IMR-90 (cell line): ENCODE measurements around the gene DVL1.

ENCODE experiments used
- BHLHE40 ChIP-seq: fragments of 150-350 bp; IDR thresholded peaks from 2 replicates; pipeline ENCODE4 v1.6.1; 2016; ENCODE audit warnings: mild to moderate bottlenecking, low read depth, low read length
- ELK1 ChIP-seq: fragments of 150-350 bp; IDR thresholded peaks from 2 replicates; pipeline ENCODE4 v1.6.1; 2016; ENCODE audit warnings: low read depth, mild to moderate bottlenecking, low read length, moderate library complexity, borderline replicate concordance
- MAFK ChIP-seq: IDR thresholded peaks from 2 replicates; pipeline ENCODE4 v1.6.1; 2012; ENCODE audit warnings: low read depth, low read length, improper control_type of control experiment
- MAZ ChIP-seq: IDR thresholded peaks from 2 replicates; pipeline ENCODE4 v1.6.1; 2012; ENCODE audit warnings: low read depth, mild to moderate bottlenecking, low read length, improper control_type of control experiment, moderate library complexity, borderline replicate concordance
- MXI1 ChIP-seq: IDR thresholded peaks from 2 replicates; pipeline ENCODE4 v1.6.1; 2012; ENCODE audit warnings: low read depth, mild to moderate bottlenecking, low read length, moderate library complexity, borderline replicate concordance
- NFE2L2 ChIP-seq: fragments of 150-350 bp; IDR thresholded peaks from 2 replicates; pipeline ENCODE4 v1.6.1; 2016; ENCODE audit warnings: low read depth, mild to moderate bottlenecking, low read length
- POLR2A ChIP-seq: IDR thresholded peaks from 2 replicates; pipeline ENCODE4 v1.6.1; 2012; ENCODE audit warnings: mild to moderate bottlenecking, low read depth, low read length
- RAD21 ChIP-seq: IDR thresholded peaks from 2 replicates; pipeline ENCODE4 v1.6.1; 2012; ENCODE audit warnings: low read length, improper control_type of control experiment
- RCOR1 ChIP-seq: IDR thresholded peaks from 2 replicates; pipeline ENCODE4 v1.6.1; 2012; ENCODE audit warnings: mild to moderate bottlenecking, low read length, improper control_type of control experiment; ENCODE audit not compliant: insufficient replicate concordance
- USF2 ChIP-seq: fragments of 150-350 bp; IDR thresholded peaks from 2 replicates; pipeline ENCODE4 v1.6.1; 2017; ENCODE audit warnings: mild to moderate bottlenecking, antibody characterized with exemption, low read length, low read depth
- TF ChIP-seq, protein P1 (sequence below): conservative IDR thresholded peaks from 2 replicates; pipeline ENCODE4 v1.5.1; 2012; ENCODE audit warnings: mild to moderate bottlenecking, low read depth, low read length, improper control_type of control experiment

- TF ChIP-seq, protein P1, sequence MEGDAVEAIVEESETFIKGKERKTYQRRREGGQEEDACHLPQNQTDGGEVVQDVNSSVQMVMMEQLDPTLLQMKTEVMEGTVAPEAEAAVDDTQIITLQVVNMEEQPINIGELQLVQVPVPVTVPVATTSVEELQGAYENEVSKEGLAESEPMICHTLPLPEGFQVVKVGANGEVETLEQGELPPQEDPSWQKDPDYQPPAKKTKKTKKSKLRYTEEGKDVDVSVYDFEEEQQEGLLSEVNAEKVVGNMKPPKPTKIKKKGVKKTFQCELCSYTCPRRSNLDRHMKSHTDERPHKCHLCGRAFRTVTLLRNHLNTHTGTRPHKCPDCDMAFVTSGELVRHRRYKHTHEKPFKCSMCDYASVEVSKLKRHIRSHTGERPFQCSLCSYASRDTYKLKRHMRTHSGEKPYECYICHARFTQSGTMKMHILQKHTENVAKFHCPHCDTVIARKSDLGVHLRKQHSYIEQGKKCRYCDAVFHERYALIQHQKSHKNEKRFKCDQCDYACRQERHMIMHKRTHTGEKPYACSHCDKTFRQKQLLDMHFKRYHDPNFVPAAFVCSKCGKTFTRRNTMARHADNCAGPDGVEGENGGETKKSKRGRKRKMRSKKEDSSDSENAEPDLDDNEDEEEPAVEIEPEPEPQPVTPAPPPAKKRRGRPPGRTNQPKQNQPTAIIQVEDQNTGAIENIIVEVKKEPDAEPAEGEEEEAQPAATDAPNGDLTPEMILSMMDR: no peak
- TF ChIP-seq USF2: peak; percentile 81
- peak; percentile 69 for TF ChIP-seq POLR2A
- peak; percentile 78 for TF ChIP-seq MAZ
- peak; percentile 96 for TF ChIP-seq MXI1
- TF ChIP-seq RCOR1: no peak
- no peak for TF ChIP-seq BHLHE40
- no peak for TF ChIP-seq NFE2L2
- TF ChIP-seq RAD21: no peak
- no peak for TF ChIP-seq ELK1
- TF ChIP-seq MAFK: no peak
These were observed 41.1 kb downstream of the DVL1 start, which contains the start of the genes ACAP3 and PUSL1 for GRCh38 chr1:1307923-1308755.
